NB4 (cell line): Measurements from ENCODE around the gene C5AR1.

Experiments used
- CTCF ChIP-seq: IDR thresholded peaks from one replicate; pipeline ENCODE4 v1.5.1; 2012; ENCODE audit warnings: low read depth, low read length
- MYC ChIP-seq: IDR thresholded peaks from 2 replicates; pipeline ENCODE4 v1.6.1; 2011; ENCODE audit warnings: low read depth, low read length
- POLR2A ChIP-seq: IDR thresholded peaks from 2 replicates; pipeline ENCODE4 v1.6.1; 2011; ENCODE audit warnings: mild to moderate bottlenecking; ENCODE audit not compliant: insufficient read length; ENCODE audit errors: extremely low read depth

- TF ChIP-seq CTCF (no peak), POLR2A (no peak), MYC (no peak)
Observed at GRCh38 chr19:47339196-47339880, 29.7 kb downstream of the C5AR1 start.
